NCI-H1105 (cell line): ENCODE measurements around the gene GJD3.
A peak's percentile ranks its signal among the peaks of the same experiment; 100 is the strongest.

Source experiments
- DNase-seq: peaks from one replicate; lab custom pipeline; 2025; lab: John Stamatoyannopoulos, UW

GJD3 gene

DNA sequence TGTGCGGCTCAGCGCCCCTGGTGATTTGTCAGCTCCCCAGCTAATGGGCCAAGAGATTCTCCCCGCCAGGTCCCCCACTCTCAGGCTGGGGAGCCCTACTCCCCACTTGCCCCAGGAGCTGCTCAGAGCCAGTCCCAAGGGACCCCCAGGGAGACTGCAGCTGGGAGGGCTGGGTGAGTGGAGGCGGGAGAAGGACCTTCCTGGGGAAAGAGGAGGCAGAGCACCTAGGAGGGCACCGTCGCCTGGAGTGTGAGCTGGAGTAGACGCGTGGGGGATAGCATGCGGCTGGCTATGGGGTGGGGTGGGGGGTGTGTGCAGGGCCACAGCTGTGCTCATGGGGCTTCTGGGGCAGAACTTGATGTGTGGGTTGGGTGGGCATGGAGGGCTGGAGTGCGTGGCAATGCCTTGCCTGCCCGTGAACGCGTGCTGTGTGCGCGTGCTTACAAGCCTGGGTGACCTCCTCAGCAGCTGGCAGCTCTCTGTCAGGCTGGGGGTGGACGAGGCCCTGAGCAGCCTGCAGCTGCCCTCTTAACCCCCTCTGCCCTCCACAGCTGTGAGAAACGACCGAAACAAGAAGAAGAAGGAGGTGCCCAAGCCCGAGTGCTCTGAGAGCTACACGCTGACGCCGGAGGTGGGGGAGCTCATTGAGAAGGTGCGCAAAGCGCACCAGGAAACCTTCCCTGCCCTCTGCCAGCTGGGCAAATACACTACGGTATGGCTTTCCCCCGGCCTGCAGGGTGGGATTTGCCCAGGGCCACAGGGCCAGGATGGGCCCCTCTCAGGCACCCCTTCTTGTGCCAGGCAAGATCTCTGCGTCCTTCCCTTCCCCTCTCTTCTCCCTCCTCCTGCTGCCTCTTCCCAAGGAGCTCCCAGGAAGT, 12.9 kb downstream of the GJD3 start:
- DNase-seq = peak; percentile 57

DNA sequence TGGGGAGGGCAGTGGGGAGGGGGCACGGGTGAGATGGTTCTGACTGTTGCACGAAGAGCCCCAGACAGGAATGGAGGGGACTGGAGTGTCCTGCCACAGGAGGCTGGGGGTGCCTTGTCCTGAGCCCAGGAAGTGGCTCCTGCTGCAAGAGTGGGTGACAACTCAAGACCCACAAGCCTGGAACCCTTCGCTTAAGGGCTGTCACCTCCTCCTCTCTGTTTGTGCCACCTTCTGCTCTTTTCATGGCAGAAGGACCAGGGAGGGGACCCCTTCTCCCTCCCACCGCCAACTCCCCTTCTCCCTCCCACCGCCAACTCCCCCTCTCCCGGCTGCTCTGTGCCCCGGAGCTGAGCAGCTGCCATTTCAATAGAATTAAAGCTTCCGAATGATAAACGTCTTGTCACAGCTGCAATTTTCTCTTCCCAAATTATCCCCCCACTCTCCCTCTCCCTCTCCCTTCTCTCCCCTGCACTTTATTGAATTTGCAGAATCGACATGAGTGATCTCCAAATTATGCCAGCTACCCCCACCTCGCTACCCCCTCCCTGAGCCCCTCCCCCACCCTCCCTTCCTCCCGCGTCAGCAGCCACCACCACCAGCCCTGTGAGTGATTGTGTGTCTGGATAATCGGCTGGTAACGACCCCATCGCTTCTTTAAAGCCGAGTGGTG, 13.7 kb downstream of the GJD3 start:
- peak; percentile 57 for DNase-seq

DNA sequence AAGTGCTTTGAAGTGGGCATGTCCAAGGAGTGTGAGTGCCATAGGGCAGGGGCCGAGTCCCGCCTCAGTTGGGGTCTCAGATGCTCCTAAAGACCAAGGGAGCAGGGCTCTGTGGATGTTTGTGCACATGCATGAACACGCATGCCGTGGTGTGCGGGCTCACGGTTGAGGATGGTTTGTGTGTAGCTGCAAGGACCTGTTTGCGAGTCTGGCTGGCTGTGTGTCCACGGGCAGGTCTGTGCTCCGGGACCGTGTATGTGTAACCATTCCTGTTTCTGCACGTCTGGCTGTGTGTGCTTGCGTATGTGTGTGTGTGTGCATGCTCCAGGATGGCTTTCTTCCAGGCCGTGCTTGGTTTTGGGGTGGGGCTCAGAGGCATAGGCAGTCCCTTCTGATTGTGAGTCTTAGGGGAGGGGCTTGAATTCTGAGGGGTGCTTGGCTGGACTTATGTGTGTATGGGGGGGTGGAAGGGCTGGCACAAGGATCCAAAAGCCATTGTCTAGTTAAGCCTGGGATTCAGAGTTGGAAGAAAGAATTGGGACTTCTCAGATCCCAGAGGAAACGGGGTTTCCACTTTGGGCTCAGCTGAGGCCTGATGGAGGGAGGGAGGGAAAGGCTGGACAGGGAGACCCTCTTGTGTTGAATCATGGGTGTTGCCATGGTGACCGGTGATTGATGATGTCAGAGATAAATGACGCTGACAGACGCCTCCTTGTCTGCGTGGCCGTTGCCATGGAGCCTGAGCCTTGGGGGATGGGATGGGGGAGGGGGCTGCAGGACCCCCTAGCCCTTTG, 14.4 kb downstream of the GJD3 start:
- DNase-seq = peak; percentile 28

DNA sequence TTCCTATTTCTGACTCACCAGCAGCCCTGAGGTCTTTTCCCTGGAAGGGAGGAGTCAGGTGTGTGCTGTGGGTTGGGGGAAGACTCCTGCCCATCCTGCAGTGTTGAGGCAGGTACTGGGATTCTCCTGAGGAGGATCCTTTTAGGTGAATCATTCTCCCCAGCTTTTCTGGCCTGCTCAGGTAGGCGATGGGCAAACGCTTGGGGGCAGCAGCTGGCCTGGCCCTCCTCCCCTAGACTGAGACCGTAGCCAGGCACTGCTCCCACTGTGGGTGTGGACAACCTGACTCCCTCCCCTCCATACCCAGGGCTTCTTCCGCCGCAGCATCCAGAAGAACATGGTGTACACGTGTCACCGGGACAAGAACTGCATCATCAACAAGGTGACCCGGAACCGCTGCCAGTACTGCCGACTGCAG, 15.1 kb downstream of the GJD3 start:
- no peak for DNase-seq

DNA sequence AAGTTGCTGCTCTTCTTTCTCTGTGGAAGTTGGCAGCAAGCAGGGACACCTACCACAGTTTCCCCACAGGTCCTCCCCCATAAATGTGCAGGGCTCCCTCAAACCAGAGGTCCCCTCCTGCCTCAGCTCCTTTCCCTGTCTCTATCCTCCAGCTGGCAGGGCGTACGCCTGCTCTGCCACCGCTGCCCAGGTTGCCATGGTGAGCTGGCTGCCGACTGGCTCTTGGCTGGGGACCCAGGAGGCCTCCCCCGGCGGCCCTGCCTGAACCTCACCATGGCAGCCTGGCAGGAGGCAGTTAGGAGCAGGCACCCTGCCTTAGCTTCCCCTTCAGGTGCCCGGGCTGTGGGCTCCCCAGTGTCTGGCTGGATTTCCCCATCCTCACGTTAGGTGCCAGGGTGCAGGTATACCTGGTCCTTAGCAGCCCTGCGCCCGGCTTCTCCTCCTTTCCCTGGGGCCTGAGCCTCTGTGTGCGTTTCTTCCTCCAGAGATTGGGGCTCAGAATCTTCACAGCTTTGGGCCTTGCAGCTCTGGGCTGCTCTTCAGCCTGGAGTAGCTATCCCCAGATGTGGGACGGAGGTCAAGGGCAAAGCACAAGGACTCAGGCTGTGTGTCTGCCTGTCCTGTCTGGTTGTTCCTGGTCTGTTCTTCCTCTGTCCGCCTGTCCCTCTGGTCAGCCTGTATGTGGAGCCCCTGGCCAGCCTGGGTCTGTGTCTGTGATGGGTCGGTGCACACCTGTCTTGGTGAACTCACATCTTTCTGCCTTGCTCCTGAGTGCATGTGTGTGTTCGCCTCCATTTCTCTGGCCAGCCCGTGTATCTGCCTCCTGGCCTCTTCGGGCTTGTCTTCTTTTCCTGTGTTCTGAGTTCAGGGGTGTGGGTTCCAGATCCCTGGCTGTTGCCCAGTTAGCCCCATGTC, 15.7 kb downstream of the GJD3 start:
- peak; percentile 68 for DNase-seq

DNA sequence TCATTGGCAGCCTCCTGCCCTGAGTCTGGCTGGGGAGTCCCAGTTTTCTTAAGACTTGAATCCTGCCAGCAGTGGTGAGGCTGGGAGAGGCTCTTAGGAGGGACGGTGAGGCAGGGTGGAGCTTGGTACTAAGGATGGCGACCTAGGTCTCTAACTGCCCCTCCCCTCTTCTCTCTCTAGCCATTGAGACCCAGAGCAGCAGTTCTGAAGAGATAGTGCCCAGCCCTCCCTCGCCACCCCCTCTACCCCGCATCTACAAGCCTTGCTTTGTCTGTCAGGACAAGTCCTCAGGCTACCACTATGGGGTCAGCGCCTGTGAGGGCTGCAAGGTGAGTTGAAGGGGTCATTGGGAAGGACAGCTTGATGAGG, 16.4 kb downstream of the GJD3 start:
- no peak for DNase-seq

DNA sequence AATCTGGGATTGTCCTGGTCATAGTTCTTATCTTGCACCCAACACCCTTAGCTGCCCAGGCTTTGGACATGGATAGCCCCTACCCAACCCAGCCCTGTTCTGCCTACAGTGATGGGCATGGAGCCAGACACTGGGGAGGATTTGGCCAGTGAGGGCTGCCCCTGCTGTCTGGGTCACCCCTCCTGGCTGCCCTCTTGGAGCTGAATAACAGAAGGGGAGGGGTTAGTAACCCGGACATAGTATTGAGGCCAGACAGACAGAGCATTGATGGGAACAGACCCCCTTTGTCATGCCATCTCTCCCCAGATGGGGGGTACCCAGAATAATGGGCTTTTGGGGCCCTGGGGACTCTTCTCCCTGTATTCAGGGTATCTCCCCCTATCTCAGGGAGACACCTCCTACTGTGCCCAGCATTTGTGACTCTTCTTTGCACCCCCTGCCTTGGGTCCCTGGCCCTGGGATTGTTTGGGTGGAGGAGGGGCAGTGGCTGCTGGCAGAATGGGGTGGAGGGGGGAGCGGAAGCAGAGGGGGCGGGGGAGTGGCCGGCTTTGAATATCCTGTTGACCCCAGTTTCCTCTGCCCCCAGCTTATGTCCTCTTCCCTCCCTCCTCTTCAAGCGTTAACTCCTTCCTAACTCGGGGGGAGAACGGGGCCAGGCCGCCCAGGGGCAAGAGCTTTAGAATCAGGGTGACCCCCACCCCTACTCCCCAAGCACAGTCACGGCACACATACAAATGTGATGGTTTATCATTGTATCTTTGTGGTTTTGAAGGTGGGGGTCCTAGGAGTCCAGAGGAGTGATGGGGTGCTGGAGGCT, 17.0 kb downstream of the GJD3 start:
- DNase-seq = no peak

DNA sequence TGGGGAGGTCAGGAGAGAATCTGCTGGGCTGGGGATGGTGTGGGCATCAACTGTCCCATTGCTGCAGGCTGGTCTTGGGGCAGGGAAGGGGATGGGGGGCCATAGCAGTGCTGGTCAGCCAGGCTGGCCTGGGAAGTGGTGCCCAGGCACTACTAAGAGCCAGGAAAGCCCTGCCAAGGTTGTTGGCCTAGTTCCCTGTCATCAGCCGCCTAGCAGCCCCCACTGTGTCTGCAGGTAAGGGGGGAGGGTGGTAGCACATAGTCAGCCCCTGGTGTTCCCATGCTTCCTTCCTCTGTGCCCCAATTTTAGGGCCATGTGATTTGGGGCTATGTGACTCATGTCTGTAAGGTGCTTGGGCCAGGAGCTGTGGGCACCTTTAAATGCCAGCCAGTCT, 17.8 kb downstream of the GJD3 start:
- no peak for DNase-seq

DNA sequence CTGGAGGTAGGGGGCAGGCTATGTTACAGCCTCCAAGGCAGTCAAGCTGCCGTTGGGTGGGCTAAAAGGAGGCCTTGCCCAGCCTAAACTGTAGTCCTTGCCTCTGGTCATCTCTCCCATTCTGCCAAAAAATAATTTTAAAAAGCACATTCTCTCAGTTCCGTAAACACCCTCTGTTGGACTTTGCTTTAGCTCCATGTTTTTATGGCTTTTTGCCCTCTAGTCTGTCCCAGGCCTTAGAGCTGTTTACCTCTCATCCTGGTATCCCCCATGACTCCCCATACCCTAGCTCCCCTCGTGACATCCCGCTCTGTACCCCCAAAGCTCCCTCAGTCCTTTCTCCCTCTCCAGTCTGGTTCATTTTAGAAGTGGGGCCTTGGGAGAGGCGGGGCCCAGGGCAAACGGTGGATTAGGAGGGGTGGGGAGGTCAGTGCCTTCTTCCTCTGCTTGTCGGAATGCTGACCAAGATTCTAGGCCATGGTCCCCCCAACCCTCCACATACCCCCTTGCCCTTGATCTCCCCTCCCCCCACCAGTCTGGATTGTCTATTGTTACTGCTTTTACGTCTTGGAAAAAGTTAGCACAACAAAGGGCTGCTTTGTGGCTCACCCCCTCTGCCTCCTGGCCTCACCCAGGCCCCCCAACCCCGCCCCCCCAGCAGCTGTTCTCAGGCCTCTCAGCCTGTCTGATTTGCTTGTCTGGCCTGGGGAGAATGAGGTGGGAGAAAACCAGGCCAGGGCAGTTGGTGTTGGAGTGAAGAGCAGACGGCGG, 18.4 kb downstream of the GJD3 start:
- no peak for DNase-seq

DNA sequence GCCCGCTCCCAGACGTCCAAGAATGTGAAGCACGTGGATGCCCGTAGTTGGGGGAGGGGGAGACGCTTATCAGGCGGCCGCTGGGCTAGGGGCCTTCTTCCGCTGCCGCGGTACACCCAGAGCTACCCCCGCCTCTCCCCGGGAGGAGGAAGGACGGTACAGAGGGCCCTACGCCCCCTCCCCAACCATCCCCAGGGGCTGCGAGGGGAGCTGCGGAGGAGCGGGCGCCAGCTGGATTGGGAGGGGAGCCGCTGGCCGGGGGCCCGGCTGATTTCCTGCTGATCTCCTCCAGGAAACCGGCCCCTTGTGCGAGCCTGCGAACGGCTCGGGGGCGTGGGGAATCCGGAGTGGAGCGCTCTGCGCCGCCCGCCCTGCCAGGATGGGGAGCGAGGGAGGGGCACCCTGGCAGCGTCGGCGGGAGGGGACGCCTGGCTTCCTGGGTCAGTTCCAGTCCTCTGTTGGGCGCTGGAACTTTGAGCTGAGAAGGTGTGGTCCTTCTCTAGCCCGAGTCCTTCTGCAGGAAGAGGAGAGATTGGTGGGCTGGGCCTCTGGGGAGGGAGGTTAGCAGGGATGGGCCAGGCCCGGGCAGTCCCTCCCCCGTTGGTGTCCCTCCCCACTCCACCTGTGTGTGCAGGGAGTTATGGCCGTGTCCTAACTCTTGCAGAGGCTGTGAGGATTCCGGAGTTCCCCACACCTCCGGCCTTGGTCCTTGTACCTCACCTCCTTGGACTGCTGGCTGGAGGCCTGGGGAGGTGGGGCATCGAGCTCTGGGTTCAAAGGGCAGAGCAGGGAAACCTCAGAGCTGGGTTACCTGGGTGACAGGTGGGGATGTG, 19.2 kb downstream of the GJD3 start:
- DNase-seq = no peak

DNA sequence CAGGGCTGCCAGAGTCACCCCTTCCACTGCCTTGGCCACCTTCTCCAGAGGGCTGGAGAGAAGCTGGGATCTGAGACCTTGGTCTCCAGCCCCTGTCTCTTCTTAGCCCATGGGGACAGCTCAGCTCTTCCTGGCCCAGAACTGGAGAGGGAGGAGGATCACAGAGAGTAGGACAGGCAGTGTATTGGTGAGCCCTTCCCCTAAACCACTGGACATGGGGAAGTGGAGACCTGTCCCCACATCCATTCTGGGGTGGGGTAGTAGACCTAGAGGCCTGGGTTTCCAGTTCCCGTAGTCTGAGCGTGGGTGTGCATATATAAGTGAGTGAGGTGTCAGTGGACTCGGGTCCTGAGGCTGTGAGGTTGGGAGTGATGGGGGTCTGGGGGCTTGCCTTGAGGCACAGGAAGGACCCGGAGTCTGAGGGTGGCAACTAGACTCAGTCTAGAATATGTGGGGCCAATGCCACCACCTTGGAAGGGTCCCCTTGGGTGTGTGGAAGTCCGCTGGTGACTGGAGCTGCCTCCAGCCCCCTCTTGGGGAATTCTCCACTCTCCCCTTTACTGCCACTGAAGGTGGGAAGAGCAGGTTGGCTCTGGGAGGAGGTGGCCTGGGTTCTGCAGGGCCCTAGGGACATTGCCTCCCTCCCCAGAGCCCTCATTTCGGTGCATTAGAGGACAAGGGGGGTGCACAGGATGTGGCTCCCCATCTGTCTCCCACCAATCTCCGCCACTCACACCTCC, 19.9 kb downstream of the GJD3 start:
- no peak for DNase-seq

DNA sequence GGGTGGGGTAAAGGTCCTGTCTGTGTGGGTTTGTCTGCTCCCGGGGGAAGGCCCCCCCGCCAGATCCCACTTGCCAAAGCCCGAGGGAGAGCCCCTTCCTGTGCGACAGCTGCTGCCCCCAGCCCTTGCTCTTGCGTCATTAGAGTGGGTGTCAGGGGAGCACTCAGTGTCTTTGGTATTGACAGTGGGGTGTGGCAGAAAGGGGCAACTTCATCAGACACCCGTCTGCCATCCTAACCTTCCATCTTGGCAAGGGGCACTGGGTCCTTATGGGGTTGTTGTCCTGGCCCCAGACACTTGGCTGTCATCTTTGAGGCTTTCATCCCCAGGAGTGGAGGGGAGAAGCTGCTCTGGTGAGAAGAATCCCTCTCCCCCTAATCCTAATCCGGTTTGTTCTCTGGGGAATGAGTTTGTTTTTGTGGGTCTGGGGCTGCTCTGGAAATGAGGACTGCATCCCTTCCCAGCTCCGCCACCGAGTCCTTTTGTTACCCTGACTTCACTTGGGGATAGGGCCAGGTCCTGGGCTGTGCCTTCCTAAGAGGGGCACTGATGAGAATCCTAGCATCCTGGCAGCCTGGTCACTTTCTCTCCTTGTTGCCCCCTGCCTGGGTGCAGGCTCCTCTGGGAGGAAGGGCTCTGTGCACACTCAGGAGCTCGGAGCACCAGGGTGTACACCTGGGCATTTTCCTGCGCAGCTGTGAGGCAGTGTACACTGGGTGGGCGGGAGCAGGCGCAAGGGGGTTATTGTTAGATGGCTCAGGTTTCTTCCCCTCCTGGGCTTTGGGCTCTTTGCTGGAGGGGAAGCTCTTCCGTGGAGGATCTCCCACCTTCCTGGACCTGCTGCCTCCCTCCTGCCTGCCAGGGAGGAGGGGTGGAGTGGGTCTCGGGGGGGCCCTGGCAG, 21.1 kb downstream of the GJD3 start:
- DNase-seq = no peak

DNA sequence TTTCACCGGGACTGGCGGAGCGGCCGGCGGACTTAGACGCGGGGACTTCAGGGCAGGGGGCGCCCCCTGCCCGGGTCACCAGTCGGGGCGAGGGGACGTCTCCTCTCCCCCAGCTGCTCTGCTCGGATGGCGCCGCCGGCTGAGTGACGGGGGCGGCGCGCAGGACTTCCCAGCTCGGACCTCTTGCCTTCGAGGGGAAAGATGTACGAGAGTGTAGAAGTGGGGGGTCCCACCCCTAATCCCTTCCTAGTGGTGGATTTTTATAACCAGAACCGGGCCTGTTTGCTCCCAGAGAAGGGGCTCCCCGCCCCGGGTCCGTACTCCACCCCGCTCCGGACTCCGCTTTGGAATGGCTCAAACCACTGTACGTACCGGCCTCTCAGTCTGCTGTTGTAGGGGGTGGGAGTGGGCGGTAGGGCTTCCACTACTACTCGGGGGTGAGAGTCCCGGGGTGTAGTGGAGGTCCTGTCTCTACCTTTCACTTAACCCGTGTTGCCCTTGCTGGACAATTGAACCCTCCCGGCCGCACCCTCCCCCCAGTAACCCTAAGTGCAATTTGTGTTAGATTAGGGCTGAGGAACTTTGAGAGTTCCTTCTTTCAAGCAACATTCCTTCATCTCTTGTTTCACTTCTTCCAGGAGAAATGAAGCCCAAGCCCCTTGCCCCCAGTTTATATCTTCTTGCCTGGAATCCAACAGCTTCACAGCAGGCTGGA, 21.9 kb downstream of the GJD3 start:
- no peak for DNase-seq

DNA sequence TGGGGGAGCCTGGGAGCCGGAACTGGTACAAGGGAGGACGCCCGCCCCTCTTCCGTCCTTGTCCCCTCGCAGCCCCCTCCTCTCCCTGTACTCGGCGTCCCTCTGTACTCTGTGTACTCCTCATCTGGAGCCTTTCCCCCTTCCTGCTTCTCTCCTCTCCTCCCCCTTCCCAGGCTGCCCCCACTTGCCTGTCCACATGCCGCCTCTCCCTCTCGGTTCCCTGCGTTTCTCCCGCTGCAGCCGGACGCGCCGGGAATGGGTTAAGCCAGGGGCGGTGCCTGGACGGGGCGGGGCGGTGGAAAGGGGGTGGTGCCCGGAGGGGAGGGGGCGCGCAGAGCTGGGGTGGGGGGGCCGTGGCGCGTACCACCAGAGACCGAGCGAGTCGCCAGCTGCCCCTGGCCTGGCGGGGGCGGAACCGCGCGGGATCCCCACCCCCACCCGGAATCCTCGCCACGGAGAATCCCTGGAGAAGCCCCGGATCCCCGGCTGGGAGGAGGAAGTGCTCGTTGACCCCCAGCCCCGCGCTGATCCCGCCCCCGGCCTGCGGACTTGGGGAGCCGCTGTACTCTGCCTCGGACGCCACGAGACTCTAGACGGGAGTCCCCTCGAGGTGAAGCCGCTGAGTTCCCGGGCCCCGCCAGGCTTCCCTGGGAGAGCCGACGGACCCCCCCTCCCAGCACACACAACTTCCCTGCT, 22.6 kb downstream of the GJD3 start:
- DNase-seq = no peak

DNA sequence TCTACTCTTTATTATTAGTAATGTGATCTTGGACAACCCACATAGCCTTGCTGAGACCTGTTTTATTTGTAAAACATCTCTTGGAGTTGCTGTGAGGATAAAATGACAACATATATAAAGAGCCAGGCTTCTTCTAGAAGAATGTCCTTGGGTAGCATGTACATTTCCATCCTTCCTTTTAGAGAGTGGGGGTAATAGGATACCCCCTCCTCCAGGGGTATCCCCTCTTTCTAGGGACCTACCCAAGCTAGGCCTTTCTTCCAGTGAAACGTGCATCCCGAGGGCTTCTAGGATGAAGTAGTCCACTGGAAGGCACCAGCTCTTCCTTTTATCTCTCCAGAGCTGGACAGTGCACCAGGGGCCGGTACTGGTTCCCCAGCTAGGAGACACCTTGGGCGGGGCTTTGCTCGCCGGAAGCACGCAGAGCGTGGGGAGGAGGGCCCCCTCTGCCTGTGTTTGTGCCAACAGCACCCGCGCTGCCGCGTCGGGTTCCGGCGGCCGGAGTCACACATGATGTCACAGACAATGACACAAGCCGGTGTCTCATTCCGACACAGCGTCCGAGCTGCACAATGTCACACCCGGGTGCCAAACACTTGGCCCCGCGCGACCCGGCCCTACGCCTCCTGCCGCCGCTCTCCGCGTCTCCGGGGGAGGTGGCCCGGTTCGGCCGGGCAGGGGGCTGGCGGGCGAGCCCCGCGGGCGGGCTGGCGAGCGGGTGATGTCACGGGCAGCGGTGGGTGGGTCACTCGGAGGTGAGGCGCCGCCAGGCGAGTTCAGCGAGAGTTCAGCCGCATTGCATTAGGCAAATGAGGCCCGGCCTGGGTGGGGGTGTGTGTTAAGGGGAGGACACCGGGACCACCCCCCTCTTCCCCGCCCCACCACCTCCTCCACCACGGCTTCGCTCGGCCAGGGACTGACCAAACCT, 23.4 kb downstream of the GJD3 start:
- DNase-seq = peak; percentile 49
